Body of pancreas (tissue), 4 donors: ENCODE data around the gene BCKDK.

Source experiments
- POLR2A ChIP-seq, 3 donors: fragments of 450-650 bp; IDR thresholded peaks; one replicate each; pipeline ENCODE4 v1.6.1; 2016; ENCODE audit warnings: antibody characterized with exemption in 3 of 3, mild to moderate bottlenecking in 2 of 3
- TF ChIP-seq, protein P1 (sequence below), 7 experiments: fragments of 450-650 bp in 4 of 7; fragments of 200-600 bp in 3 of 7; sonication (generic) in 3 of 7; IDR thresholded peaks; one replicate each; pipeline ENCODE4 v1.5.1; 2016 to 2019; ENCODE audit warnings: antibody characterized with exemption in 7 of 7

GRCh38 chr16:31105677-31106213 lies 2.4 kb upstream of the BCKDK start:
- TF ChIP-seq, protein P1, sequence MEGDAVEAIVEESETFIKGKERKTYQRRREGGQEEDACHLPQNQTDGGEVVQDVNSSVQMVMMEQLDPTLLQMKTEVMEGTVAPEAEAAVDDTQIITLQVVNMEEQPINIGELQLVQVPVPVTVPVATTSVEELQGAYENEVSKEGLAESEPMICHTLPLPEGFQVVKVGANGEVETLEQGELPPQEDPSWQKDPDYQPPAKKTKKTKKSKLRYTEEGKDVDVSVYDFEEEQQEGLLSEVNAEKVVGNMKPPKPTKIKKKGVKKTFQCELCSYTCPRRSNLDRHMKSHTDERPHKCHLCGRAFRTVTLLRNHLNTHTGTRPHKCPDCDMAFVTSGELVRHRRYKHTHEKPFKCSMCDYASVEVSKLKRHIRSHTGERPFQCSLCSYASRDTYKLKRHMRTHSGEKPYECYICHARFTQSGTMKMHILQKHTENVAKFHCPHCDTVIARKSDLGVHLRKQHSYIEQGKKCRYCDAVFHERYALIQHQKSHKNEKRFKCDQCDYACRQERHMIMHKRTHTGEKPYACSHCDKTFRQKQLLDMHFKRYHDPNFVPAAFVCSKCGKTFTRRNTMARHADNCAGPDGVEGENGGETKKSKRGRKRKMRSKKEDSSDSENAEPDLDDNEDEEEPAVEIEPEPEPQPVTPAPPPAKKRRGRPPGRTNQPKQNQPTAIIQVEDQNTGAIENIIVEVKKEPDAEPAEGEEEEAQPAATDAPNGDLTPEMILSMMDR (IDR thresholded peaks at IDR 0.05), result peak; percentile 89 to 100 (median 93)
- TF ChIP-seq POLR2A (IDR thresholded peaks at IDR 0.05), result peak in 1 of 3 donors; percentile 28
